ENCODE results near the gene NIPSNAP2. TPM values are rescaled to one million over a fixed set of nuclear protein-coding genes. Genes with fewer than 3 reads are reported as not detected.

NIPSNAP2 gene
- total RNA-seq, 1 donor from 2014 or later = 47.7 TPM

DNA sequence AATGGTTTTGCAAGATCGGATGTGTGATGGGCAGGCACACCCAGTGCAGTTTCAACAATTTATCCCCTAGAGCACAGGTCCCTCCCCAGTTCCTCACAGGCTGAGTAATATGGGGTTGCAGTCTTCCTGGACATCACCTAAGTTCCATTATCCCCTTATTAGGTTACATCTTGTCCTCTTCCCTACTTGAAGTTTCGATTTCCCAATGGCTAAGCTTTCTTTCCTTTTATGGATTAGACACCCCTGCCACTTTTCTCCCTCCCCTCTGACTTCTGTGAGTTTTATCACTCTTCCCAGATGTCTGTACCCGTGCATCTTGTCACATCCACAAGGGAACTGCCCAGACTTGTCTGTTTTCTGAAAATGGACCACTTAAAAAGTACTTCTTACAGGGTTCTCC, 2.4 kb upstream of the NIPSNAP2 start:
- no peaks in the 10 kb centered on the region for H3K27me3 ChIP-seq
- peaks cover 17% of the 10 kb centered on the region for H3K4me1 ChIP-seq
- DNase-seq = no peak
- H3K4me3 ChIP-seq = no peak overlapping the region
- no peaks in the 10 kb centered on the region for H3K9me3 ChIP-seq
- intact Hi-C loops (cut with DNase I) = no loop called here
- ATAC-seq = no peak
- no peak overlapping the region for H3K27ac ChIP-seq
- no peaks in the 10 kb centered on the region for H3K36me3 ChIP-seq
- no peak for TF ChIP-seq CTCF (IDR thresholded peaks at IDR 0.05)

DNA sequence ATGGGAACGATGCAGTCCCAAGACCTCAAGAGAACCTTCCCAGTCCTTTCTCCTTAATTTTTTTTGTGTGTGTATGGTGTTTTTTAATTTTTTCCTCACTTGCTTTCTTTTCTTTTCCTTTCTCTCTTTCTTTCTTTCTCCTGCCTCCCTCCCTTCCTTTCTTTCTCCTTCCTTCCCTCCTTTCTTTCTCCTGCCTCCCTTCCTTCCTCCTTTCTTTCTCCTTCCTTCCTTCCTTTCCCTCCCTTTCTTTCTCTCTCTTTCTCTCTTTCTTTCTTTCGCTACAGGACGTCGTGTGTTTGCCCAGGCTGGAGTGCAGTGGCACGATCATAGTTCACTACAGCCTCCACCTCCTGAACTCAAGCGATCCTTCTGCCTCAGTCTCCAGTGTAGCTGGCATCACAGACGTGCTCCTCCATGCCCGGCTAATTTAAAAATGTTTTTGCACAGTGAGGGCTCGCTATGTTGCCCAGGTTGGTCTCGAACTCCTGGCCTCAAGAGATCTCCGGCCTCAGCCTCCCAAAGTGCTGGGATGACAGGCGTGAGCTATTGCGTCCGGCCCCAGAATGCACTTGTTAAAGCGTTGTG, 709 bp upstream of the NIPSNAP2 start:
- intact Hi-C loops (cut with DNase I) = no loop called here
- no peak for TF ChIP-seq CTCF (IDR thresholded peaks at IDR 0.05)
- Histone ChIP-seq H3K4me1 (peaks cover 19% of the 10 kb centered on the region), H3K4me3 (peak overlapping the region; percentile 60), H3K36me3 (no peaks in the 10 kb centered on the region), H3K9me3 (no peaks in the 10 kb centered on the region), H3K27ac (peak overlapping the region; percentile 92), H3K27me3 (no peaks in the 10 kb centered on the region)
- ATAC-seq = no peak
- DNase-seq = no peak

GRCh38 chr7:55965100-55965470, 700 bp downstream of the NIPSNAP2 start:
- TF ChIP-seq CTCF (IDR thresholded peaks at IDR 0.05) = no peak
- H3K27ac ChIP-seq = peak overlapping the region; percentile 96
- H3K36me3 ChIP-seq = no peaks in the 10 kb centered on the region
- H3K9me3 ChIP-seq = no peaks in the 10 kb centered on the region
- DNase-seq (no peak), ATAC-seq (no peak)
- H3K4me3 ChIP-seq = peak overlapping the region; percentile 70
- intact Hi-C loops (cut with DNase I) = no loop called here
- peaks cover 19% of the 10 kb centered on the region for H3K4me1 ChIP-seq
- H3K27me3 ChIP-seq = no peaks in the 10 kb centered on the region

- Histone ChIP-seq H3K4me1 (peaks cover 19% of the 10 kb centered on the region), H3K9me3 (no peaks in the 10 kb centered on the region), H3K27ac (peak overlapping the region; percentile 96), H3K27me3 (no peaks in the 10 kb centered on the region), H3K4me3 (peak overlapping the region; percentile 70), H3K36me3 (no peaks in the 10 kb centered on the region)
- DNase-seq (no peak), ATAC-seq (no peak)
- intact Hi-C loops (cut with DNase I) = no loop called here
- TF ChIP-seq CTCF (IDR thresholded peaks at IDR 0.05) = no peak
These were observed 1.5 kb downstream of the NIPSNAP2 start for GRCh38 chr7:55965805-55966421.

DNA sequence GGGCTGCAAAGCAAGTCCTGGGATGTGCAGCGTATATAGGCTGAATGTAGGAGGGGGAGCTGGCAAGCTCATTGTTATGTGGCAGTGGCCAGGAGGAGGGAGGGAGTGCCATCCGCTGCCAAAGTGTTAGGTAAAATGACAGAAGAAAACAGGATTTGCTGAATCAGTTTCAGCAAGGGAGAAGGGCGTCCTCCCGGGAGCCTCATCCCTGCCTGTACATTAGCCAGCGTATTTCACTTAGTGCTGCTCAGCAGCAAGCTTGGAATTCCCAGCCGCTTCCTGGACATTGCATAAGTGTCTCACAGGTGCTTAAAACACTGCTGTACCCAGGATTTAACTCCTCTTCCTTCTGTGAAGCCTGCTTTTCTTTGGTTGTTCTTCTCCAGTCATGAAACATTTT, 2.5 kb downstream of the NIPSNAP2 start:
- ATAC-seq (no peak), DNase-seq (no peak)
- Histone ChIP-seq H3K27me3 (no peaks in the 10 kb centered on the region), H3K4me3 (no peak overlapping the region), H3K27ac (no peak overlapping the region), H3K36me3 (no peaks in the 10 kb centered on the region), H3K4me1 (peaks cover 19% of the 10 kb centered on the region), H3K9me3 (no peaks in the 10 kb centered on the region)
- no peak for TF ChIP-seq CTCF (IDR thresholded peaks at IDR 0.05)
- intact Hi-C loops (cut with DNase I) = no loop called here

All from upper lobe of right lung (tissue), 1 donor.